IPS DF 4.7 (cell line): ENCODE results near the gene RMDN3.

Experiments
- DNase-seq: peaks from one replicate; pipeline ENCODE4 v3.0.0-alpha.2; 2013; ENCODE audit warnings: low spot score; ENCODE audit errors: extremely low read depth

The RMDN3 gene

DNA sequence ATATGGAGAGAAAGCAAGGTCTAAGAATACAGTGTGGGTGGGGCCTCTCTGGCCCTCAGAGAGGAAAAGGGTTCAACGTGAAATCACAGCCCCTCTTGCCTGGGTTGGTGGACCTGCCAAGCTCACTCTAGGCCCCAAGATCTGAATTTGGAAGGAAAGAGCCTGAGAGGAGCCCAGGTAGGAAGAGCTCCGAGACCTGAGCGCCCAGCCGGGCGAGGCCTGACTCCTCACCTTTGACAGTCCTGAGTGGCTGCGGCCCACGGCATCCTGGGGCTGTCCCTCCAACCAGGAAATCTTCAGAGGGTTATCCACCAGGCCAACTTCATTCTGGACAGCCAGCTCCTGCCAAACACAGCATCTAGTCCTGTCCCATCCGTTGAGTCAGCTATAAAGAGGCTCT is 18.4 kb upstream of the RMDN3 start:
- no peak for DNase-seq

DNA sequence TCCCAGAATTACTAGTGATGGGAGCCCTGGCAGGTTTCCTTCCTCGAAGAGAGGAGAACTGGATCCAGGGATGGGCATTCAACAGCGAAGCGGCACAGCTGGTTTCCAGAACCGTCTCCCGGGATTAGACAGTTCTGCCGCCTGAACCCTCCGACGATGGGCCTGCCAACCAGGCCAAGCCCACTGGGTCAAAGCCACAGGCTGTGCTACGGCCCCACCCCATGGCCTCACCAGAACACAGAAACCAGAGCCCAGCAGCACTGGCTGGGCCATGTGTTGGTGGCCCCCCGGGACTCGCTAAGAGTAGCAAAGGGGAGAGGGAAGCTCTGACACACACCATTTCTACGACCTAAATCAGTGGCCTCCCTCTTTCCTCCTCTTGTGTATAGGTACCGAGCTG is 17.0 kb upstream of the RMDN3 start:
- no peak for DNase-seq

GRCh38 chr15:40771242-40771641 is 16.2 kb upstream of the RMDN3 start:
- no peak for DNase-seq

DNA sequence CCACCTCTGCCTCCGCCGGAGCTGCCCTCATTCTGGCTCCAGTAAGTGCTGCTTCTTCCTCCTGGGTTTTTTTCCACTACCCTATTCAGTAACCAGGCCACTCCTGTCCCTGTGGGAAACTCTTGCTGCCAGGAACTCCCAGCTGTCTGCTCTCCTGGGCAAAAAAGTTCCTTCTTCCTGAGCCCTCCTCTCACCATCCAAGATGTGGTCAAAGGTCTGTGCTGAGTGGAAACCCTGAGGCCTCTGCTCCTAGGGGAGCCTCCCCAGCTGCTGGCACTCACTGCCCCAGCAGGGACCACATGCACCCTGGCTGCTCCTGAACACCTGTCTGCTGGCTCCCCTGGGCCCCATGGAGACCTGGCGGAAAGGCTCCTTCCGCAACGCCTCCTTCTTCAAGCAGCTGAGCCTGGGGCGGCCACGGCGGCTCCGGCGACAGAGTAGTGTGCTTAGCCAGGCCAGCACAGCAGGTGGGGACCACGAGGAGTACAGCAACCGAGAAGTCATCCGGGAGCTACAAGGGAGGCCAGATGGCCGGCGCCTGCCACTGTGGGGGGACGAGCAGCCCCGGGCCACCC is 15.2 kb upstream of the RMDN3 start:
- no peak for DNase-seq

GRCh38 chr15:40769274-40770146 is 14.5 kb upstream of the RMDN3 start, which contains the start of gene C15orf62:
TSS of gene C15orf62 (plus strand) at chr15:40769980. CDS start at chr15:40770496, 516 bp downstream.
- no peak for DNase-seq

DNA sequence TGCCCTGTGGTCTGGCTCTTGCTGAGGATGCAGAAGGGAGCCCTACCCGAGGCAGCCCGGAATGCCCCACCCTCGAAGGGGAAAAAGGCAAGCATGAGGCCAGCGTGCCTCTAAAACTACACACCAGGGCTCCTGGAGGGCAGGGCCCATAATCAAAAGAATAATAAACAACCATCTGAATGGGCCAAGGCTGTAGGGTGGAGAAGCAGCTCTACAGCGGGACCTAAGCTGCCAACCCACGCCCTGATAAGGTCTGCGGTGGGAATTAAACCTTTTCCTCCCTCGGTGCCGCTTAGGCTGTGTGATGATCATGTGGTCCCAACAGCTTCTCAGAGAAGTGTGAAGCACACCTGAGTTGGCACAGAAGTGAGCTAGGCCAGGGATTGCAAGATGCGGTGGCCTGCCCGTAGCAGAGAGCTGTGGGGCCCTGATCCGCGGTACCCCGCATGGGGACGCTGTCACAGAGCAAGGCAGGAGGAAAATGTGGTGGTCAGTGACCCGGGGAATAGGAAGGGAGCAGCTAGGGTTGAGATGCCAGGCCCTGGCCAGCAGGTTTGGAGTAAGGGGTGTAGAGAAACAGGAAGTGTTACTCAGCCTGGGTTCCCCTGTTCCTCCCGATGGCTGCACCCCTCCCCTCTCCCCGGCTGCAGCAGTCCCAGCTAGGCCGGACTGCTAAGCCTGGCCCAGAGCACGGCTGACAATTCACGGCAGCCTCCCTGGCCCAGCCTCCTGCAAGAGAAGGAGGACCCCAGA is 13.6 kb upstream of the RMDN3 start:
- DNase-seq = no peak

GRCh38 chr15:40767838-40768500 is 12.9 kb upstream of the RMDN3 start:
- DNase-seq = no peak

DNA sequence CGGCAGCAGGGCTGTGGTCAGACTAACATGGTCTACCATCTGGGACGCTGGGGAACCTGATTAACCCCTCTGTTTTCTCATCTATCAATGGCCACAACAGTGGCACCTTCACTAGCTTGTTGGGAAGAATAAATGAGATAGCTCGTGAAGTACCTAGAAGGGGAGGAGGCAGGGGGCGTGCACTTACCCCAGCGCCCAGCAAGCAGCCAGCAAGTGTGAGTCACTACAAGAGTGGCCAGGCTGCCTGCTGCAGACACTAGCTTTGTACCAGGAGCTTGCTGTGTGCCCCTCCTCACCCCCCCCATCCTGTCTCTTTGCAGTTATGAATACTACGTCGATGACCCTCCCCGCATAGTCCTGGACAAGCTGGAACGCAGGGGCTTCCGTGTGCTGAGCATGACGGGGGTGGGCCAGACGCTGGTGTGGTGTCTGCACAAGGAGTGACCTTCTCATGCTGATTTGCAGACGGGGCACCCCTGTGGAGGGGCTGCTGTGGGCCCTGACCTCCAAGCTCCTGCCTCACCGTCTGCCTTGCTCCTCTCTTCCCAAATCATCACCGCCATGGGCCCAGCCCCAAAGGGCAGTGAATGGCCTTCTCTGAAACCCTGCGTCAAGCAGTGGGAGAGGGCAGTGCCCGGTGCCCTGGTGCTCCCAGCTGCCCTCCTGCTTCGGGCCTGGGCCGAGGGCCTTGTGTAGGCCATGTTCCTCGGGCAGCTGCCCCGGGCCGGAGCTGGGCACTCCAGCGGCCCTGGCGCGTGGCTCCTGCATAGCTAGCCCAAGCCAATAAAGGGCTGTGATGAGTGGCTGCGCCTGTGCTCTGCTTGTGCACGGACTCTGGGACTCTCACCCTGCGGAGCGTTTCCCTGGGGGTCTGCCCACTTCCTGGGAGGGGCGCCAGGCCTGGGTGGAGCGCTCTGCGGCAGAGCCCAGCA is 12.1 kb upstream of the RMDN3 start:
- no peak for DNase-seq

- DNase-seq = no peak
Measured at GRCh38 chr15:40766194-40766815, 11.3 kb upstream of the RMDN3 start.

DNA sequence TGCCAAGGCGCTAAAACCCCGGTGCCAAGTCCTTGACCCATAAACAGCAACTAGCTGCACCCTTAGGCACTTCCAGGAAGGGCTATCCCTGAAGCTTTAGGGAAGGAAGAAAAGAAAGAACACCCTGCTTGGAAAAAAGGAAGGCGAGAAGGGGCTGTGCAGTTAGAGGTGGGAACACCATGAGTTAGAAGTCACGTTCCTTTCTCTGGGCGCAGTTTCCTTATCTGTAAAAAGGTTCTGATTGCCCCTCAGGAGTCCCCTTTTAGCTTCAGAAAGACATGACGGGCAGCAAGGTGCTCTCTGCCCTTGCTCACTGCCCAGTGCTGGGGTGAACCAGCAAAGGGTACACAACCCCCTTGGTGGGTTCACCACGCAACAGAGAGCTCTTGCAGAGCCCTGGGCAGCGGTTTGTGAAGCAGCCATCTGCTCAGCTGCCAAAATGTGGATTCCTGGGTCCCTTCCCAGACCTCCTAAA is 9.6 kb upstream of the RMDN3 start:
- DNase-seq = no peak

GRCh38 chr15:40763801-40764628 is 9.0 kb upstream of the RMDN3 start, which contains the start of gene GCHFR:
TSS of gene GCHFR (plus strand) at chr15:40764068. CDS start at chr15:40764181, 113 bp downstream.
- DNase-seq = no peak

- no peak for DNase-seq
Measured at GRCh38 chr15:40762919-40763800, 8.1 kb upstream of the RMDN3 start.

- DNase-seq = no peak
Measured at GRCh38 chr15:40759961-40760360, 4.9 kb upstream of the RMDN3 start.

DNA sequence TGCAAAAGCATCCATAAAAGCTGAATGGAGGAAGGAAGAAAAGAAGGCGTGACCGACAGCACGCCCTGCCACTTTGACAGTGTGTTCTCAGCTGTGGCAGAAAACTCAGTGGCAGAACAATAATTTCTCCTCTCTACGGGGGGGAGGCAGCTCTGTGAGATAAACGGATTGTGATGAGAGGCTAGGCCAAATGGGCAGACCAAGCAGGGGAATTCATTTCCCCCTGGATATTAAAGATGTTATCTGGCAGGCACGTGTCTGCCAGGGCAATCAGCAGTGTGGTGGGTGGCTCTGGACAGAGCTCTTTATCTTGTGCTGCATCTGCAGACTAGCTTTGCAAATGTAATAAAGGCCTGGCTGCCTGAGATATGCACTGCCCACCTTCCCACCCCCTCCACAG is 1.9 kb upstream of the RMDN3 start:
- no peak for DNase-seq

- no peak for DNase-seq
Measured at GRCh38 chr15:40755812-40756208, 756 bp upstream of the RMDN3 start.

- no peak for DNase-seq
Measured at GRCh38 chr15:40754574-40754882, 526 bp downstream of the RMDN3 start.

DNA sequence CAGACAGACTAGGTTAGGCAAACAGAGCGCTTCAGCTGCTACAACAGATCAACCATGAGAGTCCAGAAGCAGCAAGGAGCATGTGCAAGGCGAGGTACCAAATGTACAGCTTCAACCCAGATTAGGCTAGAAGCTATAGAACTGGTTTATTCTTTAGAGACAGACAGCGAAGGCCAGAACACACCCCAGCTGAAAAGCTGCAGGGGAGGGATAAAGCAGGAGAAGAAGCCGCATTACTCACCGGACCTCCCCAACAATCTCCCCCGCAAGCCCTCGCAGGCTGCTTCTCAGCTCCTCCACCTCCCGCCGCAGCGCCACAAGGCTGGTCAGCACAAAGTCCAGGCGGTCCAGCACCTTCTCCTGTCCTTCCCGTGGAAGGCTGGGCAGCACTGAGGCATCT is 3.3 kb downstream of the RMDN3 start:
- DNase-seq = no peak

GRCh38 chr15:40750885-40751284 is 4.2 kb downstream of the RMDN3 start:
- no peak for DNase-seq
